Activated CD4-positive, alpha-beta T cell treated with anti-CD3 and anti-CD28 coated beads, Interleukin-2, amount 50 U/mL, for 4 hours (primary cell): ENCODE data around the gene BORCS6.

Experiments
- DNase-seq, 2 experiments: peaks; one replicate each; pipeline ENCODE4 v3.0.0-alpha.2; 2020

The BORCS6 gene

DNA sequence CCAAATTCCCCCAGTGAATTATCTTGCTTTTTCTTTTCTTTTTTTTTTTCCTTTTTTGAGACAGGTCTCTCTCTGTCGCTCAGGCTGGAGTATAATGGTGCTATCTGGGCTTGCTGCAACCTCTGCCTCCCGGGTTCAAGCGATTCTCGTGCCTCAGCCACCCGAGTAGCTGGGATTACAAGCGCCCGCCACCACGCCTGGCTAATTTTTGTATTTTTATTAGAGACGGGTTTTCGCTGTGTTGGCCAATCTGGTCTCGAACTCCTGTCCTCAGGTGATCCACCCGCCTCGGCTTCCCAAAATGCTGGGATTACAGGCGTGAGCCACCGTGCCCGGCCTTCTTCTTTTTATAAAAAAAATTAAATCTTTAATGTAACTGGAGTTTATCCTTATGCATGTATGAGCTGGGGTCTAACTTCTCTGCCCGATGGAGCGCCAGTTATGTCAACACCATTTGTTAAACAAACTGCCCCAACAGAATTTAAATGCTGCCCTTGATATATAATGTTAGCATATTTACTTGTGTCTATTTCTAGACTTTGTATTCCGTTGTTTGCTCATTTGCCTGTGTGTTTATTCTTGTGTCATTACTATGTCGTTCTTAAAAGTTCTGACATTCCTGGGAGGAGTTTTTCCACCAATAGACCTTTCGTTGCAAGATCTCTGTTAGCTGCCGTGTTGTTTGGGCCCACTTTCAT lies 20.9 kb upstream of the BORCS6 start:
- DNase-seq = no peak

DNA sequence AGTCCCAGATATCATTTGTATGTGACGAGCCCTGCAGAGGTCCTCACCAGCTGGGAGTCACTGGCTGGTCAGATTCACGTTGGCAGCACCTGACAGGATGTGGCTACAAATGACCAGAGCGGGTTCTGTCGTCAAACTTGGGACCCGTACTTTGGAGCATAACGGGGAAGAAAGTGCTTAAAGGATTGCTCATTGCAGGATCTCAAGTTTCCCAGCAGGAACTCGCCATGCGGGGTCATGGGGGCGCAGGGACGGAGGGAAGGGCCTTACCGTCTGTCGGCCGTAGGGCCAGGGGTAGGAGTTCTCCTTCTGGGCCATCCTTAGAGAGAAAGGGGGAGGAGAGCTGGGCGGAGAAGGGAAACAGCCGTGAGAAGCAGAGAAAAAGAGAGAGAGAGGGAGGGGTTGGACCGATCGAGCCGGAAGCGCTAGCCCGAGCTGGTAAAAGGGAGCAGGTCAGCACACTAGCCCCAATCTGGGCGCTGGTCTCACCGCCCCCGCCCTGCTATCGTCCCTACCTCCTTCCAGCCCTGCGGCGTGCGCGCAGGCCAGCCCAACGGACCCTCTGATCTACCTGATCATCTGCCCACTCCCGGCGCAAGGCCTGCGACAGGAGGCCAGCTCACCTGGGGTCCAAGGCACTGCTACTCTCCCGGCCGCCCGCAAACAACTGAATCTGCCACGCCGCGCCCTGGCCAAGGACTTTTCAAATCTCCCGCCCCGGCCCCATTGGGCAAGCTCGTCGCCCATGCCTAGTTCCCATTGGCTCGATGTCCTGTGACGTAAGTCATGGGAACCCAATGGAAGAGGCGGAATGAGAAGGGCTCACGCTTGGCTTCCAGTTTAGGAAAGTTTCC lies 20.2 kb upstream of the BORCS6 start, which contains the start of gene AURKB:
AURKB (minus strand) TSS at position 669 of the 854 bp plus-strand sequence; CDS start at position 318, 351 bp downstream.
- DNase-seq = peak; percentile 89 to 91

- no peak for DNase-seq
These were observed 16.6 kb upstream of the BORCS6 start for GRCh38 chr17:8206536-8206935.

- DNase-seq = no peak
These were observed 15.0 kb upstream of the BORCS6 start for GRCh38 chr17:8204761-8205555.

DNA sequence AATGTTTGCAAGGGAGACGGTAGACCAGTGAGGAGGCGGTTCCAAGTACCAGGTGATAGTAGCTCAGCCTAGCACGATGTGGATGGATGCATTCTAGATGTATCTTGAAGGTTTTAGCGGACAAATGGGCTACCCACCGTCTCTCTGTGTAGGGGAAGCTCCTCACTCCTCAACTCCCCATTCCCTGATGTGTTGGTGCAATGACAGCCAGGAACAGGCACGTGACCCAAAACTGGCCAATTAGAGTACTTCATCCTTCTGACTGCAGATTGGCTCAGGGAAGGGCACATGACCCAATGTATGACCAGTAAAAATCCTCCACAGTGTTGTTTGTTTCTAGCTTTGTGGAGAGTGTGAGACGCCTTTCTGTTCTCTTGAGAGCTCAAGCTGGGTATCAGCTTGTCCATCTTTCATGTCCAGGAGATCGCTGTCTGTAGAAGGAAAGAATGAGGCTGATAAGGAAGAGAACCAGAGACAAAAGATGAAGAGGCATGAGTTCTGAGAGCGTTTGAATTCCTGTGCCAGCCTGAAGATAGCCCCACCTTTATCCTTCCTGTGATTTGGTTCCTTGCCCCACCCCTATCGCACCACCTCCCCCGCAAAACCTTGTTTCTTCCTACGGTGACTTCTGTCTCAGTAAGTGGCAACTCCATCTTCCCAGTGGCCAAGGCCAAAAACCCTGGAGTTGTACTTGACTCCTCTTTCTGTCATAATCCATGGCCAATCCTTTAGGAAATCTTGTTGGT lies 2.3 kb upstream of the BORCS6 start:
- DNase-seq = peak in 1 of 2 experiments; percentile 28

- DNase-seq = no peak
These were observed 526 bp upstream of the BORCS6 start for GRCh38 chr17:8190506-8190905.

- no peak for DNase-seq
These were observed 804 bp downstream of the BORCS6 start for GRCh38 chr17:8189041-8189710.

- no peak for DNase-seq
These were observed 1.6 kb downstream of the BORCS6 start for GRCh38 chr17:8188263-8188839.

GRCh38 chr17:8187517-8188262 lies 2.3 kb downstream of the BORCS6 start:
- DNase-seq = peak; percentile 90 to 91

GRCh38 chr17:8186787-8187516 lies 3.0 kb downstream of the BORCS6 start:
- peak; percentile 89 to 90 for DNase-seq

- DNase-seq = no peak
These were observed 3.6 kb downstream of the BORCS6 start for GRCh38 chr17:8186446-8186786.

DNA sequence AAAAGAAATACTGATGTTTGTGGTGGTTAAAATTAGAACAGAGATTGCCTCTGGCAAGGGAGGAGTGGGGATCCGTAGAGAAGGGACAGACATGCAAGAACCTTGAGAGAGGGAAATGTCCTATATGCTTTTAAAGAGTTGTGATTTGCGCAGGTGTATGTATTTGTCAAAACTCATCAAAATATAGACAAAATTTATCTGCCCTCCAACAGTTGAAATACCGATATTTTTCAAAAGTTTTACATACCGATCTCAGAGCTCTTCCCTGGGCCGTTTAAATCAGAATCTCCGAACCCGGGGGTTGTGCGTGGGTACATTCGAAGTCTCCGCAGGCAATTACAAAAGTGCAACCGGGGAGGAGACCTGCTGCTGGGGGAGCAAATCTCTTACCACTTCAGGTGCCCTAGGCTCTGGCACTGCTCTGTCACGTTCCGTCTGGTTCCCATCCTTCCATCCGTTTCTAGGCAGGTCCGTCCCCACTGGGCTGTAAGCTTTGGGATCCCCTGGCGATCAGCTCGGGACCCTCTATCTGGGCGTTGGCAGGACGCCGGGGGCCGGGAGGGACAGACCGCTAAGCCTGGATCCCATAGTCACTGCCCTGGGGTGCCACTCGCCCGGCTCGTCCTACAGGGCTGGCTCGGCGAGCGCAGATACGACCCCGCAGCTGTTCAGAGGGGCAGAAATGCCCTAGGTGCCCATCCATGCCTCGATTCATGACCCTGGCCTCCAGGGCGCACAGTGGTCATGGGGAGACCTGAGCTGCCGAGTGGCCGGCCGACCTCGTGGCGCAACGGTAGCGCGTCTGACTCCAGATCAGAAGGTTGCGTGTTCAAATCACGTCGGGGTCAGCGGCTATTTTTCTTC lies 4.2 kb downstream of the BORCS6 start:
- DNase-seq = peak; percentile 89 to 94

- no peak for DNase-seq
These were observed 12.8 kb downstream of the BORCS6 start for GRCh38 chr17:8176998-8177731.

- peak; percentile 80 to 82 for DNase-seq
These were observed 13.6 kb downstream of the BORCS6 start, which contains the start of gene TMEM107 for GRCh38 chr17:8176197-8176940. Gene TMEM107, minus strand, starts transcription at chr17:8176380. Its CDS starts 94 bp downstream, at chr17:8176286.

DNA sequence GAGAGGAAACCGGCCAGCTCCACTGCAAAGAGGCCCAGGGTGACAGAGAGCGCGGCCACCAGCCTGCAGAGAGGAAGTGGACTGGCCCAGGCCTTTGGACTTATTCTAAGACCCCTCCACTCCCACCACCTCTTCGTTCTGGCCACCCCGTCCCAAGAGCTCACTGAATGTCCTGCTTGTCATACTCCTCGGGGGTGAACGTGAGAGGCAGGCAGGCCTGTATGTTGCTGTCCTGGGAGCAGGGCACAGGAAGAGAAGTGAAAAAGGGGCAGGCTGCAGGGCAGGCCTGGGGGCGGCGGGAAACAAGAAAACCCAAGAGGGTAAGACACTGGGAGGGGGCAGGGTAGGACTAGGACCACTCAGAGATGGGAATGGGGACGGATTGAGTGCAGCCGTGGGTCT lies 14.2 kb downstream of the BORCS6 start:
- DNase-seq = no peak

DNA sequence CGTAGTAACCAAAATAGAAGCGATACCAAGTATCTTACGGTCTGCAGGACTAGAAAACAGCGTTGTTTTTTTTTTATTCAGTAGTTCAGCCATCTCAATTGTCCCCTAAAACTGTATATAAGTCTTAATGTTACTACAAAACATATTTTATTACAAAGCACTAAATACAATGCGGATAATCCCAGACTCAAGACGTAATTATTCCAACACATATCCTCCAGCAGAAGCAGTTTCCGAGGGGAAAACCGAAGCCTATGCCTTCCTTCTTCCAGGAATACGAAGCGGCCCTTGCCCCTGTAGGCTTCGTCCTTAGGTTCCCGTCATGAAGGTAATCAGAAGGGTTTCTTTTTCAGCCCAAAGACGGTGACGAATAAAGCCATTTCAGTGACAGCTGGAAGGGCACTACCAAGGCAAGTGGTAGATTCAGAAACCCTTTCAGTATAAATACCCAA lies 16.1 kb downstream of the BORCS6 start:
- no peak for DNase-seq
